Neural cell (in vitro differentiated cells): ENCODE data around the gene CSF1. TPM values are rescaled to one million over a fixed set of nuclear protein-coding genes. Genes with fewer than 3 reads are reported as not detected.

Experiments used
- H2AFZ ChIP-seq: fragments of 200-600, 300-800 bp; sonication (generic), shearing (Covaris generic); 2 replicates; pipeline ENCODE4 v1.6.0; 2014; ENCODE audit warnings: low read depth, mild to moderate bottlenecking, antibody characterized with exemption, low read length, moderate library complexity
- H3F3A ChIP-seq: fragments of 200-600 bp; shearing (Covaris generic); 2 replicates; pipeline ENCODE4 v1.6.1; 2016; ENCODE audit warnings: mild to moderate bottlenecking, moderate library complexity, mixed read lengths, antibody characterized with exemption, low read length; ENCODE audit not compliant: insufficient read depth, poor library complexity, severe bottlenecking
- H3K27ac ChIP-seq: fragments of 200-600, 300-800 bp; sonication (generic), shearing (Covaris generic); 2 replicates; pipeline ENCODE4 v1.5.1; 2014; ENCODE audit warnings: mild to moderate bottlenecking, low read length, moderate library complexity
- H3K27me3 ChIP-seq: fragments of 300-800, 200-600 bp; sonication (generic), shearing (Covaris generic); 2 replicates; pipeline ENCODE4 v1.6.0; 2014; ENCODE audit warnings: mild to moderate bottlenecking, low read depth, low read length, moderate library complexity; ENCODE audit not compliant: insufficient read depth
- H3K36me3 ChIP-seq: fragments of 300-800, 200-600 bp; sonication (generic), shearing (Covaris generic); 2 replicates; pipeline ENCODE4 v1.5.1; 2014; ENCODE audit warnings: mild to moderate bottlenecking, antibody characterized with exemption, low read length, moderate library complexity; ENCODE audit not compliant: insufficient read depth
- H3K4me2 ChIP-seq: fragments of 300-800, 200-600 bp; sonication (generic), shearing (Covaris generic); 2 replicates; pipeline ENCODE4 v1.6.0; 2014; ENCODE audit warnings: mild to moderate bottlenecking, low read length
- H3K4me3 ChIP-seq: fragments of 300-800, 200-600 bp; sonication (generic), shearing (Covaris generic); 2 replicates; pipeline ENCODE4 v1.5.1; 2014; ENCODE audit warnings: mild to moderate bottlenecking, low read length, moderate library complexity
- H3K79me2 ChIP-seq: fragments of 200-600 bp; shearing (Covaris generic); replicated peaks from 2 replicates; pipeline ENCODE4 v1.6.0; 2014; ENCODE audit warnings: mild to moderate bottlenecking, low read length, moderate library complexity; ENCODE audit not compliant: insufficient read depth
- H3K9ac ChIP-seq: fragments of 300-800, 200-600 bp; sonication (generic), shearing (Covaris generic); 2 replicates; pipeline ENCODE4 v1.6.1; 2016; ENCODE audit warnings: mild to moderate bottlenecking, low read length, mixed read lengths
- H3K9me2 ChIP-seq: fragments of 200-600 bp; shearing (Covaris generic); 2 replicates; pipeline ENCODE4 v1.6.1; 2016; ENCODE audit warnings: mild to moderate bottlenecking, low read length, mixed read lengths; ENCODE audit not compliant: insufficient read depth
- H3K9me3 ChIP-seq: fragments of 200-600, 300-800 bp; sonication (generic), shearing (Covaris generic); 2 replicates; pipeline ENCODE4 v1.6.1; 2016; ENCODE audit warnings: mild to moderate bottlenecking, mixed run types, low read length, moderate library complexity, mixed read lengths
- H4K20me1 ChIP-seq: fragments of 200-600 bp; shearing (Covaris generic); 2 replicates; pipeline ENCODE4 v1.6.1; 2016; ENCODE audit warnings: mild to moderate bottlenecking, mixed run types; ENCODE audit not compliant: insufficient read depth
- CTCF ChIP-seq: fragments of 450-650 bp; IDR thresholded peaks from 2 replicates; pipeline ENCODE4 v1.5.1; 2014; ENCODE audit warnings: antibody characterized with exemption, mild to moderate bottlenecking, moderate library complexity; ENCODE audit not compliant: poor library complexity, severe bottlenecking
- EP300 ChIP-seq: fragments of 450-650 bp; conservative IDR thresholded peaks from 2 replicates; pipeline ENCODE4 v1.6.1; 2014; ENCODE audit warnings: antibody characterized with exemption, mild to moderate bottlenecking, moderate library complexity; ENCODE audit not compliant: poor library complexity, severe bottlenecking
- MXI1 ChIP-seq: fragments of 450-650 bp; conservative IDR thresholded peaks from 2 replicates; pipeline ENCODE4 v1.6.1; 2014; ENCODE audit warnings: antibody characterized with exemption, mild to moderate bottlenecking; ENCODE audit not compliant: poor library complexity, severe bottlenecking
- POLR2AphosphoS5 ChIP-seq: IDR thresholded peaks from 2 replicates; pipeline ENCODE4 v1.6.1; 2012
- RAD21 ChIP-seq: fragments of 450-650 bp; conservative IDR thresholded peaks from 2 replicates; pipeline ENCODE4 v1.6.1; 2014; ENCODE audit warnings: antibody characterized with exemption, mild to moderate bottlenecking, moderate library complexity
- REST ChIP-seq: IDR thresholded peaks from 2 replicates; pipeline ENCODE4 v1.6.1; 2012; ENCODE audit warnings: borderline replicate concordance
- SMC3 ChIP-seq: fragments of 450-650 bp; conservative IDR thresholded peaks from 2 replicates; pipeline ENCODE4 v1.6.1; 2014; ENCODE audit warnings: antibody characterized with exemption, mild to moderate bottlenecking, moderate library complexity; ENCODE audit not compliant: poor library complexity
- TAF1 ChIP-seq: IDR thresholded peaks from 2 replicates; pipeline ENCODE4 v1.6.1; 2012; ENCODE audit warnings: low read depth
- polyA plus RNA-seq: library from polyadenylated mRNA; depleted of rRNA; stranded (reverse); fragments of >200 nt; gene quantifications from 2 replicates; pipeline ENCODE4 v1.2.3, GENCODE V29; 2014

Gene CSF1
- polyA plus RNA-seq, 1 donor from 2014 or later = 0.30 TPM

DNA sequence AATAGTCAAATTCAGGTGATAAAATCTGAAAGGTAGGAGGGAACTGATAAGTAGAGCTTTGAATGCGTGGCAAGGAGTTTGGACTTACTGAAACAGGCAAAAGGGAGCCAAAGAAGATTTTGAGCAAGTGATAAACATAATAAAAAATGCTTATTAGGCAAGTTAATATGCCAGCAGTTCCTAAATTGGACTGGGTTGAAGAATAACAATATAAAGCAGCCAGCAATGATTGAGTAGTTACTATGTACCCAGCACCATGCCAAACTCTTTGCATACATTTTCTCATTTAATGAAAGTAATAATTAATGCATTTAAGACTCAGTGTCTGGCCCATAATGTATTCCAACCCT, 50.1 kb downstream of the CSF1 start:
- Histone ChIP-seq H4K20me1 (no peaks in the 10 kb centered on the region), H3K9me2 (no peaks in the 10 kb centered on the region), H2AFZ (no peak overlapping the region), H3K27ac (no peak overlapping the region), H3F3A (no peaks in the 10 kb centered on the region), H3K4me3 (no peak overlapping the region), H3K27me3 (no peaks in the 10 kb centered on the region), H3K4me2 (no peak overlapping the region), H3K79me2 (no peaks in the 10 kb centered on the region), H3K9me3 (no peaks in the 10 kb centered on the region), H3K36me3 (no peaks in the 10 kb centered on the region), H3K9ac (no peak overlapping the region)
- TF ChIP-seq REST (no peak), SMC3 (no peak), MXI1 (no peak), RAD21 (no peak)

DNA sequence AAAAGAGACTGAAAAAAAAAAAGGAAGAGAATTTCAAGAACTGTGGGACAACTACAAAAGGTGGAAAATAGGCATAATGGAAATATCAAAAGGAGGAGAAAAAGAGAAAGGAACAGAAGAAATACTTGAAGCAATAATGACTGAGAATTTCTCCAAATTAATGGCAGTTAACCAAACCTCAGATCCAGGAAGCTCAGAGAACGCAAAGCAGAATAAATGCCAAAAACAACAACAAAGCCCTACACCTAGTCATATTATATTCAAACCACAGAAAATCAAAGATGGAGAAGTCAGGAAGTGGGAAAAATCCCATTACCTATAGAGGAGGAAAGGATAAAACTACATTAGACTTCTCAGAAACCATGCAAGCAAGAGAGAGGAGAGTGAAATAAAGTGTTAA, 53.2 kb downstream of the CSF1 start:
- Histone ChIP-seq H3K4me2 (no peak overlapping the region), H3K9me3 (no peaks in the 10 kb centered on the region), H3K9ac (no peak overlapping the region), H3K27me3 (no peaks in the 10 kb centered on the region), H3K36me3 (no peaks in the 10 kb centered on the region), H3K27ac (no peak overlapping the region), H3K9me2 (no peaks in the 10 kb centered on the region), H3F3A (no peaks in the 10 kb centered on the region), H3K4me3 (no peak overlapping the region), H2AFZ (no peak overlapping the region), H3K79me2 (no peaks in the 10 kb centered on the region), H4K20me1 (no peaks in the 10 kb centered on the region)
- no peak for TF ChIP-seq REST
- TF ChIP-seq POLR2AphosphoS5 = no peak
- TF ChIP-seq EP300 = no peak
- no peak for TF ChIP-seq TAF1
- TF ChIP-seq RAD21 = no peak
- TF ChIP-seq CTCF = no peak
